Measurements from ENCODE around the gene KCNG2.

GRCh38 chr18:79829136-79829854 is 31.6 kb downstream of the KCNG2 start:
- no peak for TF ChIP-seq CTCF (conservative IDR thresholded peaks at IDR 0.05)
- no peak for TF ChIP-seq ZFX (IDR thresholded peaks at IDR 0.05)
